OCI-LY1 (cell line): ENCODE results near the gene MPG.

ENCODE experiments used
- CTCF ChIP-seq: fragments of 200-600 bp; sonication (generic), shearing (Covaris generic); IDR thresholded peaks from 2 replicates; pipeline ENCODE4 v1.5.1; 2017; ENCODE audit warnings: mild to moderate bottlenecking, antibody characterized with exemption, low read length, moderate library complexity, mixed read lengths
- EZH2 ChIP-seq: fragments of 200-600 bp; sonication (generic), shearing (Covaris generic); IDR thresholded peaks from 2 replicates; pipeline ENCODE4 v1.8.0; 2017; ENCODE audit warnings: borderline replicate concordance, mixed run types, mild to moderate bottlenecking, antibody characterized with exemption, low read length, moderate library complexity, mixed read lengths

- TF ChIP-seq CTCF (no peak), EZH2 (no peak)
Observed at GRCh38 chr16:42069-42457, 36.0 kb upstream of the MPG start.
